Measurements from ENCODE around the gene KBTBD7.
"Not testable (repeated sequence)": the region's sequence is repeated elsewhere in the genome, so short reads cannot be mapped to it uniquely, and the experiment has no call there.

KBTBD7 gene

DNA sequence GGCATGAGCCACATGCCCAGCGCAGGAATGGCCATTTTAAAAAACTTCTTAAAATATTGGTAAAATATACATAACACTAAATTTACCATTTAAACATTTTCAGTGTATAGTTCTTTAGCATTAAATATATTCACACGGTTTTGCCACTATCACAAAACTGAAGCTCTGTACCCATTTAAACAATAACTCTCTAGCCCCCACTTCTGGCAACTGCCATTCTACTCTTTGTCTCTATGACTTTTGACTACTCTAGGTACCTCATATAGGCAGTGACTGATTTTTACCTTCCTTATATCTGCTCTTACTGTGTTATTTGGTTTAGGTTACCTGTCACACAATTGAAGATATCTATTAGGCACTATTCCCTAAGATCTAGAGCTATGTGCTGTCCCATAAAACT is 2.3 kb upstream of the KBTBD7 start:
- no peak for DNase-seq

DNA sequence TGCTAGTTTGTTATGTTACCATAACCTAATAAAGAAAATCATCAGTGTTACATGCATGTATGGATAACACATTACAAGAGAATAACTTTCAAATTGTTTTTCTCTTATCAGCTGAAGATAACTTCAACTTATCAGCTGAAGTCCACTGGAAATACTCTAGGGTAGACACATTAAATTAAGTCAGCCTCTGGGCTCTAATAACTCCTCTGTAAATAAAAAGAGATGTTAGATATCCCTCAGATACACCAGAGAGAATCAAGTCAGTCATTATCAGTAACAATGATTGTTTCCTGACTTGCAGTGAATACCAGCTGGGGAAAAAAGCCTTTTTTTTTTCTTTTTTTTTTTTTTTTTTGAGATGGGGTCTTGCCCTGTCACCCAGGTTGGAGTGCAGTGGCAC is 1.6 kb upstream of the KBTBD7 start:
- DNase-seq: no peak

DNA sequence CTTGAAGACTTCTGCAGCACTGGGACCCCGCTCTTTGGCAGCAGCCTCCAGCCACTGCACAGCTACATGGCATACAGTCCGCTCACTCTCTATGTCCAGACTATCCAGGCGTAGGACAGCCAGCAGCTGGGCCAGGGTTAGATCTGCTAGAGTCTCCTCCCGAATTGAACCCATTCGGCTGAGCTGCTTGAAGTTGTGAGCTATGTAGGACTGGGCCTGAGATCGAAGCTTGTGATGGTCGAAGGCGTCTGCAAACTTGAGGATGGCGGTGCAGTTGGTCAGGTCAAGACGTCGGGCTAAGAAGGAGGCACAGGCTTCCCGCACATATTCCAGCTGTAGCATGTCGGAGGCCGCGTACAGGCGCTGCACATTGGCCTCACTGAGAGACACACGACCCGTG is 900 bp downstream of the KBTBD7 start:
- DNase-seq: peak in 1 of 58 donors; percentile 14

DNA sequence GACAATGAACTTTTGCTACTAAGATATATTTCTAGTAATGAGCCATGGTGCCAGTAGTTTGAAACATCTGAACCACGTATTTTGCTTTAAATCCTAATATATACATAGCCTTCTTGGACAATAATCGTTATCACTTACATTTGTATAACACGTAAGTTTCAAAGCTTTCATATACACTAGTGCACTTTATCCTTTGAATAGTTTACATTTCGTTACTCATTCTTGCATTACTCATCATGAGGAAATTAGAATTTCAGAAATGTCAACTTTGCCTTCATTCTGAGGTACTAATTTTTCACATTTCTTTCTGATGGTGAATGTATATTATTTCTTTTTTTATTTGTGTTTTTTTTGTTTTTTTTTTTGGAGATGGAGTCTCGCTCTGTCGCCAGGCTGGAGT is 5.8 kb downstream of the KBTBD7 start:
- no peak for DNase-seq

DNA sequence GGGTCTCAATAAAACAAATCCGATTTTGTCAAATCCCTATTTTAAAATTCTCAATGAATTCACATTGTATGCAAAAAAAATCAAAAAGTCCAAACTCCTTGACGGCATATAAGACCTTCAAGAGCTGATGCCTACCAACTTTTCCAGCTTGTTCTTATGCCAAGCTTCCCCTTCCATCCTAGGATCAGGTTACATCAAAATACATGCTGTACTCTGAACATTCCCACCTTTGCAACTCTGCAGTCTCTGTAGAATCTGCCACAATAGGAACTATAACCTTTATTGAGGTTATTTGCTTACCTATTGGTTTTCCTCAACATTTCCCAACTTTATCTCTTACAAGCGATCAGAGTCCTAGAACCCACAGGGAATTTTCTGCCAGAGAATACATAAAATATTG is 7.9 kb downstream of the KBTBD7 start:
- DNase-seq: no peak

DNA sequence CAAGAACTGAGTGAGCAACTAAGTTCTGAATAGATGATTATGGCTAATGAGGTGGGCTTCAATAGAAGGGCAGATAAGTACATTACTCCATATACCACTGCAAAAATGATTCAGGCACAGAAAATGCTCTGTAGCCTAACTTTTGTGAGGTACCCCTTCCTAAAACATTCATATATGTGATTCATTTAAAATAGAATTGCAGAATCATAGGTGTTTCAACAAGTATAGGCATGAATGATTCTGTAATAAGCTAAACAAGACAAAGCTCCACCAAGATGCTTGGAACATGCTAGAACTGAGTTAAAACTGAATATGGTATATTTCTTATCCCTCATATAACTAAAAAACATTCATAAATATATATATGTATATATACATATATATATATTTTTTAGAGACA is 12.1 kb downstream of the KBTBD7 start:
- no peak for DNase-seq

DNA sequence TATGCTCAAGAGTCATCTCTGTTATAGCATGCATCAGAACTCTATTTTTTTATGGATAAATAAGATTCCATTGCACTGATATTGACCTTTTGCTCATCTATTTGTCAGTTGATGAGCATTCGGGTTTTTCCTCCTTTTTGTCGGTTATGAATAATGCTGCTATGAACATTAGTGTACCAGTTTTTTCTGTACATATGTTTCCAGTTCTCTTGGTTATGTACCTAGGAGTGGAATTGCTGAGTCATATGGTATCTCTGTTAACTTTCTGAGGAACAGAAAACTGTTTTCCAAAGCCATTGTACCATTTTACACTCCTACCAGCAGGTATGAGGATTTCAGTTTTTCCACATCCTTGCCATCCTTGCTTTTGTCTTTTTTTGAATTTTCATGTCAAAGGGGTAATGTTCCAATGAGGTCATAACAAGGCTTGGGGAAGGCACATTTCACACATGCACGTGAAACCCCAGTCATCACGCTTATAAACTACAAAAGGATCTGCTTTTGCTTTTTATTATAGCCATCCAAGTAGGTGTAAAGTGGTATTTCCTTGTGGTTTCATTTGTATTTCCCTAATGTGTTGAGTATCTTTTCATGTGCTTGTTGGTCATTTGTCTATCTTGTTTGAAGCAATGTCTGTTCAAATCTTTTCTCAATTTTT is 14.6 kb downstream of the KBTBD7 start:
- no peak for DNase-seq

DNA sequence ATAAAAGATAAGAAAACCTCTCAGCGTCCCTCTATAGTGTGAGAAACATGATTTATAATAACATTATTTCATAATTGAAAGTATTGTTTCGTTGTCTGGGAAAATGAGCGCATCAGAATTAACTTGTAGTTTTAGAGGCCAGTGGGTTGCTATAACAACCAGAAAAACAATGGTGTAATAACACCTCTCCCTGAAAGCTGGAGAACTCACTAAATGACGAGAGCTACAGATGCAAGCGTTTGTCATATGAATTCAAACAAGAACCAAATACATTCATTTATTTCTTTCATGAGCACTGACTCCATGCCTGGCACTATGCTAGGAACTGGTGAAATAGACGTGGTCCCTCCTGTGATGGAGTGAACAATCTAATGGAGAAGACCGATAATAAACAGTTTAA is 16.3 kb downstream of the KBTBD7 start:
- DNase-seq: no peak

DNA sequence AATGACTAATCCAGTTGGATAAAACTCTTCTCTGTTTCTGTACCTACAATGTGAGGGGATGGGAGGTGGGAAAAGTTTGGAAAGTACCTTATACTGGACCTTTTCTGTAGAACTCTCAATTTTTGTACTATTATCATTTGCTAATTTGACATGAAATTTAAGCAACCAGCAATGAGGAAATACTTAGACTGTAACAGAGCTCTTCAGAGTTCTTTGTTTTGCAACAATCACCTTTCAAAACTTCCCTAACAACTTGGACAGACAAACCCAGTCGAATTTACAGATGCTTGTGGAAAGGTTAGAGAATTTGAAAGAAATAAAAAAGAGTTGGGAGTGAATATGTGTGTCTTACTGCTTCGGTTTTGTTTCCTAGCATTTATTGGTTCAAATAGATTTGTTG is 16.8 kb downstream of the KBTBD7 start:
- no peak for DNase-seq

DNA sequence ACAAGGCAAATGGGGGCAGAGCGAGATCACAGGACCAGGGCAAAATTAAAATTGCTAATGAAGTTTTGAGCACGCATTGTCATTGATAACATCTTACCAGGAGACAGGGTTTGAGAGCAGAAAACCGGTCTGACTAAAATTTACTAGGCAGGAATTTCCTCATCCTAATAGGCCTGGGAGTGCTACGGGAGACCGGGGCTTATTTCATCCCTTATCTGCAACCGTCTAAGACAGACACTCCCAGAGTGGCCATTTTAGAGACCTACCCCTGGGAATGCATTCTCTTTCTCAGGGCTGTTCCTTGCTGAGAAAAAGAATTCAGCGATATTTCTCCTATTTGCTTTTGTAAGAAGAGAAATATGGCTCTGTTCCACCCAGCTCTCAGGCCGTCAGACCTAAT is 18.8 kb downstream of the KBTBD7 start:
- DNase-seq: not testable (repeated sequence)

DNA sequence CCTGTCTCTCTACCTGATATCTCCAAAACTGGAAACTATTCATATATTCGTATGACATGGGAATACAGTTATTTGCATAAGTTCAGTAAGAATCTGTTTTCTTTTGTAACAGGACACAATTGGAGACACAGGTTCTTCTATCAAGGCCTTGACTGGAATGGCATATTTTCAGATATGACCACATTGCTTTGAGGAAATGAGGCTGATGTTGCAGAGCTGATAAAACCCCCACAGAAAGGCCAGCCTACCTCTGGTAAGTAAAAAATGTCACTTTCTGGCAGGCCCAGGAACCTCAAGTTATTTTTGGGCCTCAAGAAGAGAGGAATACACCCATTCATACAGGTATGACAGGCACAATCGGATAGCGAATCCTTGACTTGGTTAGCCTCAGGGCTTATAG is 32.2 kb downstream of the KBTBD7 start:
- no peak for DNase-seq

DNA sequence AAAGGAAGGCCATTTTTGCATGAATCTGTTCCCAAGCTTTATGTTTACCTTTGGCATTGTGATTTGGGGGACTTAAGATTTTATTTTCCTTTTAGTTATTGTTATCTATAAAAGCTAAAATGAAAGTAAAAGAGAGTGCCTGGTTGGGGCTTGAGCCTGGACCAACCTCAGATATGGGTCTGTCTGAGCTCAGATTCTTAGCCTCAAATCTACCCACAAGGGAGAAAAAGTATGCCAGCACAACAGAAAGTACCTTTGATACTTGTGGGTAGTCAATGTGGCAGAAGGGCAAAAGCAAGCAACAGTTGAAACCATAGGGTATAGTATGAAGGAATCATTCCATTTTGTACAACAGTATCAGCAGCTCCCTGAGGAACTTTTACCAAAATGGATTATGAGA is 35.2 kb downstream of the KBTBD7 start:
- DNase-seq: no peak

DNA sequence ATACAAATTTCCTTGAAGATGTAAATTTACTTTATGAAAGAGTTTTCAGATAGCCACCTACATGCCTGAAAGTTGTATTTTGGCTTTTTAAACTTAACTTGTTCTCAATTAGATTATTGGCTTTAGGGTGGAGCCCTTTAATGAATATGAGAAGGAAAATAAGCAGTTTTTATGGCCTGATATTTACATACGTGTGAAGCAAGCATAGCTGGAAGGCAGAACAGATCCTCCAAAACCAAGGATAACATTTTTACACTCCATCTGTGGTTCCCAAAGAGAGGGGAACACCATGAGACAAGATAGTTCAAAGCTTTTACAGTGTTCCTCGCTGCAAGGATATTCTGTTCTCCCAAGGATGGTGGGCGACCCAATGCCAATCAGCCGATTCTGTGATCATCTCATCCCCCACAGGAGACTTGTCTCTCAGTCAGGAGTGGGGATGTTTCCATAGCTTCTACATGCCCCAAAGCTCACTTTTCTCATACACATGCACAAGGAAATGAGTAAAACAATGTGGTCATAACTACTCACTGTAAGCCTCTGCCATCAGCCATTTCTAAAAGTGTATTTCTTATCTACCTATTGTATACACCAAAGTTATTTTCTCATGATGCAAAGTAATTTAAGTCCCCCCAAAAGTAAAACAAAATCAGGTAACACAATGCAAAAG is 37.2 kb downstream of the KBTBD7 start:
- no peak for DNase-seq

DNA sequence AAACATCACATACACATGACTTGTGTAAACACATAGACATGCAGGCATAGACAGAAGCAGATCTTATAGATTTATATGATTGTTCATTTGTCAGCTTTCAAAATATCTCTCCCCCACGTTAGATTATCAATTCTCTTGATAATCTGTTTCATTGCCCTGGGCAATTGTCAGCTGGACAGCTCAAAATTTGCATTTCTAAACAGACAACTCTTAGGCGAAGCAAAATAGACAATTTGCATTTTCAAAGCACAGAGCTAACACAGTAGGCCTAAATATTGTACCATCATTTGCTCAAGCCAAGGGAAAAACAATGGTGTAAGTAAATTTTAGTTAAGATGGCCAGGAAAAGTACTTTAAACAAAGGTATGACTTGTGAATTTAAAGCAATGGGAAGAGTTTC is 37.7 kb downstream of the KBTBD7 start:
- no peak for DNase-seq

DNA sequence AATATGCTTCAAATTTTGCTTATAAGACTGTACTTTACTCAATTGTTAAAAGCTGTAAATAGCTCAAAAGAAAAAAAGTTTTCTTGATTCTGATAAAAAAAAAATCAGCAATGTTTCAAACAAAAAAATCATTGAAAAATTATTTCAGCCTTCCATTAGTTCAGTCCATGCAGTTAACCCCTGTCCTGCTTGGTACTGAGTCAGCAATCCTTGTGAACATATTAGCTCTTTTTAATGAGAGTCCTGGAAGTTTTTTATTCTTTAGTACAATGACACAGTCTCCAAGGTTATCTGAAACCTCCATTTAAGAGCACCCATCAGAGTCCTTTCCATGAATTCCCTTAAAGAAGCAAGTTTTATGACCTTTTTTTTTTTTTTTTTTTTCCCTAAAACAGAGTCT is 40.3 kb downstream of the KBTBD7 start:
- DNase-seq: no peak

DNA sequence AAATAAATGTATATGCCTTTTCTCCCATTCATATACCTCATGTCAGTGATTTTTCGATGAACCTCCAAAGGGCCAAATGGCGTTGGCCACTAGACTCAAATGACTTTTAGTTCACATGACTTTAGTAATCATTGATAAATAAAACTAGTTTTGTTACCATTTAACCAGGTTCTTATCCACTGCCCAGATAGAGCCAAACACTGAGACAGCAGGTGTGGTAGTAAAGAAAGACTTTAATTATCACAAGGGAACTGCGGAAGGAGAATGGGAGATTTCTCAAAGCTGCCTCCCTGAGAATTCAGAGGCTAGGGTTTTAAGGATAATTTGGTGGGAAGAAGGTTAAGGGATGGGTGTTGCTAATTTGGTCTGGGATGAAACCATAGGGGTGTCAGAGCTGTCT is 42.4 kb downstream of the KBTBD7 start:
- DNase-seq: no peak

DNA sequence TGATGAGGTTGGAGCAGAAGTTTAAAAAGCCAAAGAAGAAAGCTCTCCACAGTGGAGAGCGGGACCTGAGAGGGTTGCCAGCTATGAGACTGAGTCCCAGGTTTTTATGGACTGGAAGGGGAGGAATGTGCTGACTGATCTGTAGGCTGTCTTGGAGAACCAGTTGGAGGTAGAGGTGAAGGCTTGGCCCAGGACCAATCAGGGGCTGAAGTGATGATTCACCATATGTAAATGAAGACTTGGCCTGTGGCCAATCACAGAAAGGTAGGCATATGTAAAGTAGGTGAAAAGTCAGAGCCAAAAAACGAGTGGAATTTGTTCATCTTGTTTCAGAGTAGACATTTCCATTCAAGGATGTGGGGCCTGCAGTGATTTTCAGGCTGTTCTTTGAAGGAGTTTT is 44.3 kb downstream of the KBTBD7 start:
- DNase-seq: peak in 1 of 58 donors; percentile 1

DNA sequence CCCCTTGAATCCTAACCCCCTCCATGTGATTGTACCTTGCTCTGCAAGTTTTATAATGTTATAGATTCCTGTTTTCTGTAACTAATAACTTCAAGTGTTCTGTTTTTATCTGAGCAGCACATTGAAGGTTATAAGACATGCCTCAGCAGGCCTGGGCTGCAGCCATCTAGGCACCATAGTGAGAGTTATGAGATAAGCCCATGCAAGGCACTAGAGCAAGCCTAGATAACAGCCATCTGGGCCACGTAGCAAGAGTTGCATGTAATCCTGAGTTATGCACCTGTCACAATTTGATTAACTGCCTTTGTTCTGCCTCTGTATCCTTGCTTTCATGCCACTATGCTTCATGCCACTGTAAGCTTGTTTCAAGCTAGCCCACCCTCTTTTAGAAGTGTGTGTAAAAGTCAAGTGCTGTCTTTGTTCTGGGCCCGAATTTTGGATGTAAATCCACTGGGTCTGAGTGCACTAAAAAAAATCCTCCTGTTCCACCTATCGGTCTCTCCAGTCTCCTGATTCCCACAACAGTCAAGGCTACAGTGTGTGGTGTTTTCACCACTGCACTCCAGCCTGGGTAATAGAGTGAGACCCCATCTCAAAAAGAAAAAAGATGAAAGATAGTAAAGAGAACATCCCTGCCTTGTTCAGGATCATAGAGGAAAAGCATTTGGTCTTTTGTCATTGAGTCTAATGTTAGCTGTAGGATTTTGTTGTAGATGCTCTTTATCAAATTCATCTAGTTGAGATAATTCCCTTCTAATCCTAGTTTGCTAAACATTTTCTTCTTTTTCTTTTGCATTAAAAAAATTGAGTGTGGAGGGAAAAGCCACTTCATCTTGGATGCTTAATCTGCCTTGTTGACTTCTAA is 45.7 kb downstream of the KBTBD7 start:
- DNase-seq: no peak

DNA sequence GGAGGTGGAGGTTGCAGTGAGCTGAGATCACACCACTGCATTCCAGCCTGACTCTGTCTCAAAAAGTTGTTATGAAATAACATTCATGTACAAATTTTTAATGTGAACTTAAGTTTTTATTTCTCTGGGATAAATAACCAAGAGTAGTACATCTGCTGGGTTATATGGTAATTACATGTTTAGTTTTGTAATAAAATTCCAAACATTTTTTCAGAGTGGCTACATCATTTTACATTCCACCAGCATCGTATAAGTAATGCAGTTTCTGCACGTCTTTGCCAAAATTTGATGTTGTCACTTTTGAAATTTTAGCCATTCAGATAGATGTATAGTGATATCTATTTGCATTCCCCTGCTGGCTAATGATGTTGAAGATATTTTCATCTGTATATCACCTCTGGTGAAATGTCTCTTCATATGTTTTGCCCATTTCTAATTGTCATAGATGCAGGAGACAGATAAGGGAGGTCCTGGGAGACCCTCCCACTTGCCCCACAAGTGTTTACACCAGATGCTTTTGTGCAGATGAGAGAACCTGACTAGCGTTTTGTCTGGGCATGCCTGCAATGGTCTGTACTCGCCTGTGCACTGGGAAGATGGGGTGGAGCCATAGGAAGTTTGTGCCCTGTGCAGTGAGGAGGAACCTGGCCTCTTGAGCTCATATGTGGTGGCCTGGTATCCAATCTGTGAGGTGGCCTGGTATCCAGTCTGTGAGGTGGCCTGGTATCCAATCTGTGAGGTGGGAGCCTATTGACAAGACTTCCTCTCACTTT is 49.0 kb downstream of the KBTBD7 start:
- DNase-seq: no peak

DNA sequence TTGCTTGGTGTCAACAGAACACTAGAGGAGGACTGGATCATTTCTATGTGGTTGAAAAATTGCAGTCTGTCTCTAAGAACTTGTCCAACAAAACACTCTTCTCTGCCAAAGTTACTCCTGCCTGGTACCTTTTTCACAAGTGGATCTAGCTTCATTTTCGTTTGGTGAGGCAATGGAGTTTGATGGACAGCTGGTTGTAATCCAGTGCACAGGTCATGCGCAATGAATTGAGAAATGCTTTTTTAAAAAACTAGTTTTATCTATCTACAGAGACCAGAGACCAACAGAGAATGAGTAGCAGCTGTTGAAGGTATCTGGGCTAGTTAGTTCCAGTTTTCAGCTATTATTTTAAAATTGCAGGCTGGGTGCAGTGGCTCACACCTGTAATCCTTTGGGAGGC is 49.8 kb downstream of the KBTBD7 start:
- DNase-seq: no peak
